ENCODE results near the gene ARHGAP11A. TPM values are rescaled to one million over a fixed set of nuclear protein-coding genes. Genes with fewer than 3 reads are reported as not detected.

ARHGAP11A gene
- polyA plus RNA-seq, 1 donor from 2014 or later = 0.50 TPM

DNA sequence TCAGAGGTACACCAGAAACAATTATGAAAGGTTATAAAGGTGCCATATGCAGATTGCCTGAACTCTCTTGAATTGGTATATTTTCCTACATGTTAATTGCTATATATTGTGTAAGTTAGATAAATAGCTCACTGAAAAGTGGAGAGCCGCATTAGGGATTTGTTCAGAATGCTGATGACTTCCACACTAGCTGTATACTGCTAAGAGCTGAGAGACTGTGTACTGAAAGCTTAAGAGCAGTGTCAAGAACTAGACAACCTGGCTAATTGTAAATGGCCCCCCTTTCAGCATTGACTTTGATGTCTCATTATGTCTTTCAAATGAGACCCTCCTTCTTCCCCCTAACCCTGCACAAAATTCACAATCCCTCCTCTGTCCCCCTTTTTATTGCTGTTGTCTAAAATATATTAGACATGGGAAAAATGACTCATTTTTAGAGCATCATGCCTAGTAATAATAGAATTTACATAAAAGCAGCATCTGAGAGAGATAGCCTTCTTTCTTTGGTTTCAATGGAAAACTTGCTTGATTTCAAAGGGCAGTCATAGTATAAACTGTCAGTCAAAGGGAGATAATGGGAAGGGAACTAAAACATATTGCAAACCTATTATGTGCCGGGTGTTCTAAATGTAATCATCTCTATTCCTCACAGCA lies 67.8 kb downstream of the ARHGAP11A start:
- Histone ChIP-seq H2AFZ (ENCODE audit: low read depth, low read length) (no peak overlapping the region), H3F3A (ENCODE audit: insufficient read depth, low read length, poor library complexity, severe bottlenecking) (no peaks in the 10 kb centered on the region), H3K4me2 (ENCODE audit: low read length) (no peak overlapping the region), H3K79me2 (replicated peaks; ENCODE audit: insufficient read depth, low read length) (no peaks in the 10 kb centered on the region), H3K27ac (ENCODE audit: low read length) (peak overlapping the region; percentile 10), H3K9me3 (ENCODE audit: low read length) (no peaks in the 10 kb centered on the region), H3K27me3 (ENCODE audit: insufficient read depth, low read depth, low read length) (no peaks in the 10 kb centered on the region), H3K4me3 (ENCODE audit: low read length) (no peak overlapping the region), H3K9ac (ENCODE audit: low read length) (no peak overlapping the region), H3K9me2 (ENCODE audit: insufficient read depth, low read length) (no peaks in the 10 kb centered on the region), H4K20me1 (ENCODE audit: insufficient read depth) (no peaks in the 10 kb centered on the region), H3K36me3 (ENCODE audit: insufficient read depth, low read length) (no peaks in the 10 kb centered on the region)
- TF ChIP-seq EP300 (conservative IDR thresholded peaks at IDR 0.05; ENCODE audit: poor library complexity, severe bottlenecking) = no peak
- TF ChIP-seq SMC3 (conservative IDR thresholded peaks at IDR 0.05; ENCODE audit: poor library complexity) = no peak
- TF ChIP-seq, protein P1, sequence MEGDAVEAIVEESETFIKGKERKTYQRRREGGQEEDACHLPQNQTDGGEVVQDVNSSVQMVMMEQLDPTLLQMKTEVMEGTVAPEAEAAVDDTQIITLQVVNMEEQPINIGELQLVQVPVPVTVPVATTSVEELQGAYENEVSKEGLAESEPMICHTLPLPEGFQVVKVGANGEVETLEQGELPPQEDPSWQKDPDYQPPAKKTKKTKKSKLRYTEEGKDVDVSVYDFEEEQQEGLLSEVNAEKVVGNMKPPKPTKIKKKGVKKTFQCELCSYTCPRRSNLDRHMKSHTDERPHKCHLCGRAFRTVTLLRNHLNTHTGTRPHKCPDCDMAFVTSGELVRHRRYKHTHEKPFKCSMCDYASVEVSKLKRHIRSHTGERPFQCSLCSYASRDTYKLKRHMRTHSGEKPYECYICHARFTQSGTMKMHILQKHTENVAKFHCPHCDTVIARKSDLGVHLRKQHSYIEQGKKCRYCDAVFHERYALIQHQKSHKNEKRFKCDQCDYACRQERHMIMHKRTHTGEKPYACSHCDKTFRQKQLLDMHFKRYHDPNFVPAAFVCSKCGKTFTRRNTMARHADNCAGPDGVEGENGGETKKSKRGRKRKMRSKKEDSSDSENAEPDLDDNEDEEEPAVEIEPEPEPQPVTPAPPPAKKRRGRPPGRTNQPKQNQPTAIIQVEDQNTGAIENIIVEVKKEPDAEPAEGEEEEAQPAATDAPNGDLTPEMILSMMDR (IDR thresholded peaks at IDR 0.05; ENCODE audit: poor library complexity, severe bottlenecking) = no peak
- TF ChIP-seq, protein P2, sequence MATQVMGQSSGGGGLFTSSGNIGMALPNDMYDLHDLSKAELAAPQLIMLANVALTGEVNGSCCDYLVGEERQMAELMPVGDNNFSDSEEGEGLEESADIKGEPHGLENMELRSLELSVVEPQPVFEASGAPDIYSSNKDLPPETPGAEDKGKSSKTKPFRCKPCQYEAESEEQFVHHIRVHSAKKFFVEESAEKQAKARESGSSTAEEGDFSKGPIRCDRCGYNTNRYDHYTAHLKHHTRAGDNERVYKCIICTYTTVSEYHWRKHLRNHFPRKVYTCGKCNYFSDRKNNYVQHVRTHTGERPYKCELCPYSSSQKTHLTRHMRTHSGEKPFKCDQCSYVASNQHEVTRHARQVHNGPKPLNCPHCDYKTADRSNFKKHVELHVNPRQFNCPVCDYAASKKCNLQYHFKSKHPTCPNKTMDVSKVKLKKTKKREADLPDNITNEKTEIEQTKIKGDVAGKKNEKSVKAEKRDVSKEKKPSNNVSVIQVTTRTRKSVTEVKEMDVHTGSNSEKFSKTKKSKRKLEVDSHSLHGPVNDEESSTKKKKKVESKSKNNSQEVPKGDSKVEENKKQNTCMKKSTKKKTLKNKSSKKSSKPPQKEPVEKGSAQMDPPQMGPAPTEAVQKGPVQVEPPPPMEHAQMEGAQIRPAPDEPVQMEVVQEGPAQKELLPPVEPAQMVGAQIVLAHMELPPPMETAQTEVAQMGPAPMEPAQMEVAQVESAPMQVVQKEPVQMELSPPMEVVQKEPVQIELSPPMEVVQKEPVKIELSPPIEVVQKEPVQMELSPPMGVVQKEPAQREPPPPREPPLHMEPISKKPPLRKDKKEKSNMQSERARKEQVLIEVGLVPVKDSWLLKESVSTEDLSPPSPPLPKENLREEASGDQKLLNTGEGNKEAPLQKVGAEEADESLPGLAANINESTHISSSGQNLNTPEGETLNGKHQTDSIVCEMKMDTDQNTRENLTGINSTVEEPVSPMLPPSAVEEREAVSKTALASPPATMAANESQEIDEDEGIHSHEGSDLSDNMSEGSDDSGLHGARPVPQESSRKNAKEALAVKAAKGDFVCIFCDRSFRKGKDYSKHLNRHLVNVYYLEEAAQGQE (IDR thresholded peaks at IDR 0.05; ENCODE audit: borderline replicate concordance) = no peak
- TF ChIP-seq MXI1 (conservative IDR thresholded peaks at IDR 0.05; ENCODE audit: poor library complexity, severe bottlenecking) = no peak
- no peak for TF ChIP-seq POLR2AphosphoS5 (IDR thresholded peaks at IDR 0.05)
- no peak for TF ChIP-seq EZH2 (IDR thresholded peaks at IDR 0.05; ENCODE audit: borderline replicate concordance, insufficient read depth, low read length, poor library complexity, severe bottlenecking)
- no peak for TF ChIP-seq RAD21 (conservative IDR thresholded peaks at IDR 0.05)
- no peak for TF ChIP-seq TAF1 (IDR thresholded peaks at IDR 0.05; ENCODE audit: low read depth)

DNA sequence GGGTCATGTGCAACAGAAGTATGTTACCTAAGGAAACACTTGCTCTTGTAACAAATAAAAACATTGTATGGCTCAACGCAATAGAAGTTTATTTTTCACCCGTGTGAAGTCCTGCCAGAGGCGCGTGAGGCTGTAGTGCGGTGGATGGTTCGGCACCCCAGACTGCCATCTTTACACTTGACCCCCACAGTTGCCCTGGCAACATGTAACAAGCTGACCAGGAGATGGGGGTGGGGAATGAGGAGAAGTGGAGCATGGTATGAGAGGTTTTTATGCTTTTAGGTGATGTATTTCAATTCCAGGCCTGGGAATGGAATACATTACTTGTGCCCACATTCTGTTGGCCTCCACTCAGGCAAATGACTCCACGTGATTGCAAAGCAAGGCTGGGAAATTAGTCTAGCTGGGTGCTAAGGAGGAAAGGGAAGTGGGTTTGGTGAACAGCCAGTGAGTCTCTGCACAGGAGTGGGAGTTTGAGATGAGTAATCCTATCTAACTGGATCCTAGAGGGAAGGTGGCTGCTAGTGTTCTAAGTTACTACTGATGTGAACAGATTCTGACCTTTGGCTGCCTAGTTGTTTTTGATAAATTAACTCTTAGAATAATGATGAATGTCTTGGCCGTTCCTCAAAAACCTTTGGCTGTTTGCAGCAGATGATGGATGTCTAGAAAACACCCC lies 68.7 kb downstream of the ARHGAP11A start:
- Histone ChIP-seq H3K36me3 (ENCODE audit: insufficient read depth, low read length) (no peaks in the 10 kb centered on the region), H3K9me3 (ENCODE audit: low read length) (no peaks in the 10 kb centered on the region), H3K9ac (ENCODE audit: low read length) (no peak overlapping the region), H3K4me2 (ENCODE audit: low read length) (no peak overlapping the region), H2AFZ (ENCODE audit: low read depth, low read length) (no peak overlapping the region), H3K27ac (ENCODE audit: low read length) (no peak overlapping the region), H3F3A (ENCODE audit: insufficient read depth, low read length, poor library complexity, severe bottlenecking) (no peaks in the 10 kb centered on the region), H4K20me1 (ENCODE audit: insufficient read depth) (no peaks in the 10 kb centered on the region), H3K79me2 (replicated peaks; ENCODE audit: insufficient read depth, low read length) (no peaks in the 10 kb centered on the region), H3K9me2 (ENCODE audit: insufficient read depth, low read length) (no peaks in the 10 kb centered on the region), H3K27me3 (ENCODE audit: insufficient read depth, low read depth, low read length) (no peaks in the 10 kb centered on the region), H3K4me3 (ENCODE audit: low read length) (no peak overlapping the region)
- no peak for TF ChIP-seq SMC3 (conservative IDR thresholded peaks at IDR 0.05; ENCODE audit: poor library complexity)
- no peak for TF ChIP-seq TAF1 (IDR thresholded peaks at IDR 0.05; ENCODE audit: low read depth)
- TF ChIP-seq EP300 (conservative IDR thresholded peaks at IDR 0.05; ENCODE audit: poor library complexity, severe bottlenecking) = no peak
- no peak for TF ChIP-seq POLR2AphosphoS5 (IDR thresholded peaks at IDR 0.05)
- TF ChIP-seq, protein P1 (IDR thresholded peaks at IDR 0.05; ENCODE audit: poor library complexity, severe bottlenecking) = no peak
- TF ChIP-seq, protein P2 (IDR thresholded peaks at IDR 0.05; ENCODE audit: borderline replicate concordance) = no peak
- no peak for TF ChIP-seq MXI1 (conservative IDR thresholded peaks at IDR 0.05; ENCODE audit: poor library complexity, severe bottlenecking)
- no peak for TF ChIP-seq EZH2 (IDR thresholded peaks at IDR 0.05; ENCODE audit: borderline replicate concordance, insufficient read depth, low read length, poor library complexity, severe bottlenecking)
- TF ChIP-seq RAD21 (conservative IDR thresholded peaks at IDR 0.05) = no peak
